Activated naive CD4-positive, alpha-beta T cell treated with anti-CD3 and anti-CD28 coated beads, Interleukin-2, amount 50 U/mL, for 24 hours (primary cell): ENCODE measurements around the gene SDCBP2.

ENCODE experiments used
- H3K27ac Mint-ChIP-seq: one replicate; pipeline ENCODE4 v1.8.0; 2021; ENCODE audit warnings: mild to moderate bottlenecking, mixed read lengths
- H3K27me3 Mint-ChIP-seq: one replicate; pipeline ENCODE4 v1.8.0; 2021; ENCODE audit warnings: mixed read lengths
- H3K36me3 Mint-ChIP-seq: one replicate; pipeline ENCODE4 v1.8.0; 2021; ENCODE audit warnings: mixed read lengths
- H3K4me1 Mint-ChIP-seq: one replicate; pipeline ENCODE4 v1.8.0; 2021; ENCODE audit warnings: mixed read lengths
- H3K4me3 Mint-ChIP-seq: one replicate; pipeline ENCODE4 v1.8.0; 2021; ENCODE audit warnings: mild to moderate bottlenecking, mixed read lengths
- H3K9me3 Mint-ChIP-seq: one replicate; pipeline ENCODE4 v1.8.0; 2021; ENCODE audit warnings: mixed read lengths

Gene SDCBP2

DNA sequence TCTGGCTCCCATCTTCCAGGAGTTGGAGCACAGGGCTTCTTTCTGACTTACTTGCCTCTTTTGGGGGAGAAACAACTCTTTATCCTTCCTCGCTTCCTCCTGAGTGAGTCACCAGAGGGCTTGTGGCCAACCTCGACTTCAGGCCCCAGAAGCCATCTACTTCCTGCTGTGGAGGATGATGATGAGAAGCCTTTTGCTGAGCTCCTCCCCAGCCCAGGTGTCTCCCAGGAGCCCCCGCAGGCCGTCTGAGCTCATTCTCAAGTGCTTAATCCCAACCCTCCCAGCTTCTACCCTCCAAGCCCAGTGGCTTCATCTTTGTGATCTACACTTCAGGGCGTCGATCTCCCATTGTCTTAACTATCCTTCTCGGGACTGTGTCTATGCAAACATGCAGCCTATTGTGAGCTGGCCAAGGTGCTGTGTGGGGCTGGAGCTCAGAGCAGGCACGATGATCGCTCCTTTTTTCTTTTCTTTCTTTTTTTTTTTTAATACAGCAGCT is 27.9 kb downstream of the SDCBP2 start:
- Mint-ChIP-seq H3K4me3 (peak overlapping the region; percentile 59), H3K4me1 (peaks cover 37% of the 10 kb centered on the region), H3K9me3 (no peaks in the 10 kb centered on the region), H3K27me3 (no peaks in the 10 kb centered on the region), H3K27ac (peak overlapping the region; percentile 96), H3K36me3 (peaks cover 5% of the 10 kb centered on the region)

DNA sequence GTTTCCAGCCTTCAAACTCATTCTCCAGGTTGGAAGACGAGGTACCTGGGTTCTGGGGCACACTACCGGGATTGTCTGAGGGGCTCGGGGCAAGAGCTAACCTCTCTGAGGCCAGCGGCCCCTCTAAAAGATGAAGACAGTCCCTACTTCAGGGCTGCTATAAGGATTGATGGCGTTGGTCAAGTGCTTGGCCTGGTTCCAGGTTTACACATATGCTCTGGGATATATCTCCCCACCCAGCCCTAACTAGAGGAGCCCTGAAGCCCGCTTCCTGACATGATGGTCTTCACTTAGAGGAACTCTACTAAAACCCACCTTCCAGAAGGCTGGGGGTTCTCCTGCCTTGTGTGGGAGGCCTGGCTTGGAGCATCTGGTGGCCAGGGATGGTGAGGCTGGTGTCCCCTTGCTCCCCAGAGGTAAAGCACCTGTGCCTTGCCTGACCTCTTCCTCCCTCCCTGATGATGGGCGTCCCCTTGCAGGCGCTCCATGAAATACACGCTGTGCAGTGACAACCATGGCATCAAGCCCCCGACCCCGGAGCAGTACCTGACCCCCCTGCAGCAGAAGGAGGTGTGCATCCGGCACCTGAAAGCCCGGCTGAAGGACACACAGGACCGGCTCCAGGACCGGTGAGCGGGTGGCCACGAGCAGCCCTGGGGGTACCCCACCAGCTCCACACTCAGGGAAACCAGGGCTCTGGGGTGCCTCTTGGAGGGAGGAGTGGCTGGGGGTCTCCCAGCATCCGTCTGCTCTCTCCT is 28.7 kb downstream of the SDCBP2 start:
- H3K9me3 Mint-ChIP-seq = no peaks in the 10 kb centered on the region
- no peak overlapping the region for H3K27ac Mint-ChIP-seq
- peaks cover 37% of the 10 kb centered on the region for H3K4me1 Mint-ChIP-seq
- peaks cover 3% of the 10 kb centered on the region for H3K36me3 Mint-ChIP-seq
- H3K4me3 Mint-ChIP-seq = peak overlapping the region; percentile 59
- no peaks in the 10 kb centered on the region for H3K27me3 Mint-ChIP-seq

DNA sequence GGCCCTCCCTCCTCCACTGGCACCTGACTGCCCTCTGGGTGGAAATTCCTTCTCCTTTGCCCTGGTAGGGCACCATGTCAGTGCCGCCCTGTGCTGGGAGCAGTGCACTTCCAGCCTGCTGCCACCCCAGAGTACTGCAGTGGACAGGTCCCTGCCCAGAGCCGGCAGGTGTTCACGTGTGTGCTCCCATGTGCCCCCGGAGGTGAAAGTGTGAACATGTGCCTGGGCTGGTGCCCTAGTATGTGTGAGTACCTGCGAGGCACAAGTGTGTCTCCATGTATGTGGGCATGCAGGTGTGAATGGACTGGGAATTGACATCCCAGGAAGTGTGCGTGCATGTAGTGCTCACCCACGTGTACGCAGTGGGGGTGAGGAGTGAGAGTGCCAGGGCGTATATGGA is 29.4 kb downstream of the SDCBP2 start:
- Mint-ChIP-seq H3K9me3 (no peaks in the 10 kb centered on the region), H3K4me3 (no peak overlapping the region), H3K27me3 (no peaks in the 10 kb centered on the region), H3K27ac (peak overlapping the region; percentile 89), H3K36me3 (peaks cover 3% of the 10 kb centered on the region), H3K4me1 (peaks cover 37% of the 10 kb centered on the region)

DNA sequence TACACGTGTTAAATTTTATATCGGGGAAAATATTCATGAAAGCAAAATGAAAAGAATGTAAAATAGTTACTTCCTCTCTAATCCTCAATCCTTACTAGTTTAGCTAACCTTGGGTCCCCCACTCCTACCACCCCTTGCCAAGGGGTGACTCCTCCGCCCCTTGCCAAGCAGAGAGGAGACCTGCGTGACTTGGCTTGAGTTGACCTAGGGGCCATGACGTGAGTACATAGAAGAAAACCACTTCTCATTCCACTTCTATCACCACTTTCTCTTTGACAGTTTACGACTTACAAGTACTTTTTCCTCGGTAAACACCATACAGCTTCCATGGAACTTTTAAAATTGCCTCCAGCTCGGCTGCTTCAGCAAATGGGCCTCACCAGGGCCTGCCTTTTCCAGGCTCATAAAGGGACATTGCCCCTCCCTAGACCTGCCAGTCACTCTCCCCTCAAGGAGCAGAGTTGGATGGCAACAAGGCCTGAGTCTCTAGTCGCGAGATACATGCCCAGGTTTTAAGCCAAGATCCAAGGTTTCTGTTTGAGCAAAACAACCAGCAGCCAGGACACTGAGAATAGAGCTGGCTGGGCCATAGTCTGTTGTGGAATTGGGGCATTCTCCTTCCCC is 29.9 kb downstream of the SDCBP2 start:
- H3K27ac Mint-ChIP-seq = no peak overlapping the region
- no peak overlapping the region for H3K4me3 Mint-ChIP-seq

DNA sequence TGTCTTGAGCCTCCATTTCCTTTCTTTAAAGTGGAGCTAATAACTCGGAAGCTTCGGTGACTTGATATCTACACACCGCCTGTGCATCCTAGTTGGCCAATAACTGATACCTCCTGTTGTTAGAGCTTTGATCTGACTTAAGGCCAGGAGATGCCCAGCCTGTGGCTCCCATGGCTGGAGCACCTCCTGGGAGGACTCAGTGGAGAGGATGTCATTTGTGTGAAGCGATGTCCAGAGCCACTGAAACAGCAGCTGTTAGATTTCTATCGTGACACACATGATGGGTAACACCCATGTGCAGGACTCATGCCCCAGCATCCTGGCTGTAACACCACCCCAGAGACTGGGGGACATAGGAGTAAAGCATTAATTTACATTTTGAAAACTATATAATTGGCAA is 30.8 kb downstream of the SDCBP2 start:
- Mint-ChIP-seq H3K27me3 (no peaks in the 10 kb centered on the region), H3K27ac (no peak overlapping the region), H3K4me1 (peaks cover 46% of the 10 kb centered on the region), H3K4me3 (no peak overlapping the region), H3K36me3 (peaks cover 2% of the 10 kb centered on the region), H3K9me3 (no peaks in the 10 kb centered on the region)

More for the DNA sequence above, 29.9 kb downstream of the SDCBP2 start:
- Mint-ChIP-seq H3K9me3 (no peaks in the 10 kb centered on the region), H3K4me1 (peaks cover 37% of the 10 kb centered on the region), H3K27me3 (no peaks in the 10 kb centered on the region), H3K36me3 (peaks cover 2% of the 10 kb centered on the region)

DNA sequence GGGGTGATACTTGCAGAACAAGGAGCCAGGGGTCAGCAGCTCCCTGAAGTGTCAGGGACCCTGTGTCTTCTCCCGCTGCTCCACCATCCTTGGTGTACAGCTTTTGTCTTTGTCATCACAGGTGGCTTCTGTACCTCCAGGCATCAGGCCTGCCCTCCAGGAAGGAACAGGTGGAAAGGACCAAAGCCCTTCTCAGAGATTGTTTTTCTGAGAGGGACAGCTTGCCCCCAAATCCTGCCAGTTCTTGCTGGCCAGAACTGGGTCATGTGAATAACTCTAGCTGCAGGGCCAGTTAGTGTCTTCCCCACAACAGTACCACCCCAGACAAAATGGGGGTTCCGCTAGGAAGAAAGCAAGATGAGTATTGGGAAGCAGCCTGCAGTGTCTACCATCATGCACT is 31.5 kb downstream of the SDCBP2 start:
- H3K27me3 Mint-ChIP-seq = no peaks in the 10 kb centered on the region
- no peaks in the 10 kb centered on the region for H3K9me3 Mint-ChIP-seq
- H3K36me3 Mint-ChIP-seq = peaks cover 5% of the 10 kb centered on the region
- no peak overlapping the region for H3K4me3 Mint-ChIP-seq
- H3K27ac Mint-ChIP-seq = no peak overlapping the region
- peaks cover 53% of the 10 kb centered on the region for H3K4me1 Mint-ChIP-seq

DNA sequence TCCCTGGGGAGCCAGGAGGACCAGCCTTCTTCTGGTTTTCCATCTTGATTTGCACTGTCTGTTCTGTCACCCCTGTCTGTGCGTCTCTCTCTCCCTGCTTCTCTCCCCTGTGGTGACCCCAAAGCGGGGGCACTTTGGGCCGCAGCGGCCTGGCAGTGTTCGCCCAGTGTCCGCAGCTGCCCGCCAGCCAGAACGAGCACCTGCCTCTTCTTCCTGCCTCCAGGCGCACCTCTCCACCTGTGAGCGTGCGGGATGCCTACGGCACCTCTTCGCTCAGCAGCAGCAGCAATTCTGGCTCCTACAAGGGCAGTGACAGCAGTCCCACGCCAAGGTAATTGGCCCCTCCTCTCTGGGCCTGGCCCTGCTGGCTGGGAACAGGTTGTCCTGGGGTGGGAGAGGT is 32.0 kb downstream of the SDCBP2 start:
- Mint-ChIP-seq H3K4me3 (no peak overlapping the region), H3K36me3 (peaks cover 5% of the 10 kb centered on the region), H3K27ac (no peak overlapping the region), H3K9me3 (no peaks in the 10 kb centered on the region), H3K4me1 (peaks cover 58% of the 10 kb centered on the region), H3K27me3 (no peaks in the 10 kb centered on the region)

DNA sequence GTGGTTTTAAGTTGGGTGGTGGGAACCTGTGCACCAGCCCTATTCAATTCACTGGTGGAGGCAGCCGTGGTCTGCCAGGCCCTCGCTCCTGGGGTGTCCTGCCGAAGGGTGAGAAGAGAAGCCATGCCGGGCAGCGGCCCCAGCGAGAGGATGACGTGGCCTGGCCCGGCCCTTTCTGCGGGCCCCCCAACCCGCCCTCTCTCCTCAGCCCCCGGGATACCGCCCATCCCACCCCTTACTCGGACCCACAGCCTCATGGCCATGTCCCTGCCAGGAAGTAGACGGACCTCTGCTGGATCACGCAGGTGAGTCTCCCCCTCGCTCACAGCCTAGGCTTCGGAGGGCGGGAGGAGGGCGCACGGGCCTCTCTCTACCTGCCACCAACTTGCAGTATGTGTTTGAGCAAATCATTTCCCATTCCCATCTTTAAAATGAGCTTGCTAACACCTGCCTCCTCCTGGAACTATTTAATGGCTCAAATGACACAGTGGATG is 32.8 kb downstream of the SDCBP2 start:
- Mint-ChIP-seq H3K36me3 (peaks cover 5% of the 10 kb centered on the region), H3K27me3 (no peaks in the 10 kb centered on the region), H3K27ac (no peak overlapping the region), H3K4me3 (no peak overlapping the region), H3K4me1 (peaks cover 63% of the 10 kb centered on the region), H3K9me3 (no peaks in the 10 kb centered on the region)

DNA sequence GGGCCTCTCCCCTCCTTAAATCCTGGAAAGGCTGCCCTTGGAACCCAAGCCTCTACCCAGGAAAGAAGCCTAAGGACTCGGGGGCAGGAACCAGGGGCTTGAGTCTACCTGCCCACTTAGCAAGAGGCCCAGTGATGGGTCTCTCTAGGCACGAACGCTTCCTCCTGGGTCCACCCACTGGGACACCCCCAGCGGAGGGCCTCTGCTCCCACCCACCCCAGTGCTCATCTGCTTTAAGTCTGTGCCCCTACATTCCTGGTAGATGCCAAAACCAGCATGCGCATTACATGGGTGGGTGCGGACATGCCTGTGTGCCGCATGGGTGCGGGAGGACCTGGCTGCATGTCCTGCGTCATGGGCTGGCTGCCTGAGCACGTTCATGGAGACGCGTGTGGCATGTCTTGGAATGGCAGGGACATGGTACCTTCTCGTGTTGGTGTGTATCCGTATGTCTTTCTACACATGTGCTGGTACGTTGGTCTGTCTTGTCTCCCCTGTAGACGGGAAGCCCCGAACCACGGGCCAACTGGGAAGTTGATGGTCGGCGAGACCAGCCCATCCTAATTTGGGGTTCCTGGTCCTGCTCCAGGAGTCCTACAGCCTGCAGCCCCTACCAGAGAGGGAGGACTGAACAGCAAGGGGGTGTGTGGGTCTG is 33.5 kb downstream of the SDCBP2 start:
- no peaks in the 10 kb centered on the region for H3K27me3 Mint-ChIP-seq
- no peaks in the 10 kb centered on the region for H3K9me3 Mint-ChIP-seq
- H3K27ac Mint-ChIP-seq = no peak overlapping the region
- peaks cover 63% of the 10 kb centered on the region for H3K4me1 Mint-ChIP-seq
- peaks cover 5% of the 10 kb centered on the region for H3K36me3 Mint-ChIP-seq
- H3K4me3 Mint-ChIP-seq = no peak overlapping the region

DNA sequence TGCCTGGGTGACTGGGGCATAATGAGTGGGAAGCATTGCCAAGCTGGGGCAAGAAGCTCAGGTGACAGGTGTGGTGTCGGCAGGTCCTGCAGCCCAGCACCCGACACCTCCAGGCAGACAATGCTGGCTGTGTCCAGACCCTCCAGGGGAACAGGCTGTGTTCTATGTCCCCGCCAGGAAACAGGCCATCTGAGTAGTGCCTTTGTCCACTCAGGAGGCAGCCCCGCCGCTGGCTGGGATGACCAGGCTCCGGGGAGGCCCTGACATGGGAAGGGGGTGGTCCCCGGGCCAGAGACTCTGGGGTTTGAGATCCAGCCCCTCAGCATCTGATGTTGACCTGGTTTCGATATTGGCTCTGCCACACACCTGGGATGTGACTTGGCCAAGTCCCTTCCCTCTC is 34.4 kb downstream of the SDCBP2 start:
- Mint-ChIP-seq H3K27ac (peak overlapping the region; percentile 55), H3K27me3 (no peaks in the 10 kb centered on the region), H3K36me3 (peaks cover 5% of the 10 kb centered on the region), H3K4me3 (no peak overlapping the region), H3K4me1 (peaks cover 59% of the 10 kb centered on the region), H3K9me3 (no peaks in the 10 kb centered on the region)

DNA sequence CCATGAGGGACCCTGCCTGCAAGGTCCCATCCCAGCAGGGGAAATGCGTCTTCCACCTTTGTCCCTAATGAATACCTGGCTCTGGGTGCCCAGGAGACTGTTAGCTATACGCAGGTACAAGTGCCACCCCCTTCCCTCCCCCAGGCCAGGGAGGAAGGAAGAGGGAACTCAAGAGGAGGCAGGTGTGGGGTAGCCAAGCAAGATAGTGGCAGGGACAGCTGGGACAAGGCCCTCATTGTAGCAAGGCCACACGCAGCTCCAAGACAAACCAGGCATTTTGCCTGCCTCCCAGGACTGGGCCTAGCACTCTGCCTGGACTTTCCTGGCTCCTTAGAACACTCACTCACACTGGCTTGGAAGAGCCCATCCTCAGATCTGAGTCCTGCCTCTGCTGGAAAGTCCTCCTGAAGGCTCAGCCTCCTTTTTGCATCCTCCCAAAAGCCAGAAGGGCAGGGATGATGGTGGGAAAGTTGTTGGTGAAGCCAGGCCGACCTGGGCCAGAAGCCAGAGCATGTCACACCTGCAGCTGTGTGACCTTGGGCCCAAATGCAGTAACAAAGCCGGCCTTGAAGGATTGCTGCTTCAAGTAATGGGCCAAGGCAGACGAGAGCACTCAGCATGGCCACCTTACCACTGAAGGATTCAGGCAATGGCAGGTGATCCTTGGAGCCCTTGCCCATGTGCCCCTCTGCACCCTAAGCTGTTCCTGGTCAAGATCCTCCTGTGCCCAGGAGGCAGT is 35.1 kb downstream of the SDCBP2 start:
- Mint-ChIP-seq H3K27ac (peak overlapping the region; percentile 35), H3K9me3 (no peaks in the 10 kb centered on the region), H3K27me3 (no peaks in the 10 kb centered on the region), H3K36me3 (peaks cover 5% of the 10 kb centered on the region), H3K4me3 (no peak overlapping the region), H3K4me1 (peaks cover 52% of the 10 kb centered on the region)

DNA sequence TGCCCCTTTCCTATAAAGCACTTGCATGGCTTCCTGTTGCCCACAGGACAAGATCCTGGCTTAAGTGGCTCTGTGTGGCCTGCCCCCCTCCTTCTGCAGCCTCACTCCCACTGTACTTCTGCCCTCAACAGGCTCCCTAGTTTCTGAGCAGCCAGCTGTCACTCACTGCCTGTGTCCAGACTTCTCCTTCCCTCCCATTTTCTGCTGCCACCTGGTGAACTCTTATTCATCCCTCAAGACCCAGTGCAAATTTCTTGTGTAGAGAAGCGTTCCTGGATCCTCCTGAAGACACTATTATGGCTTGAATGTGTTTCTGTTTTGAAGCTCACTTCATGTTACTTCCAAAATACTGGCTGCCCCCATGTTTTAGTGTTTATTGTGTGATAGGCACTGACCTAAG is 36.3 kb downstream of the SDCBP2 start:
- H3K9me3 Mint-ChIP-seq = no peaks in the 10 kb centered on the region
- peaks cover 3% of the 10 kb centered on the region for H3K36me3 Mint-ChIP-seq
- H3K4me1 Mint-ChIP-seq = peaks cover 54% of the 10 kb centered on the region
- no peaks in the 10 kb centered on the region for H3K27me3 Mint-ChIP-seq
- H3K27ac Mint-ChIP-seq = peak overlapping the region; percentile 84
- no peak overlapping the region for H3K4me3 Mint-ChIP-seq

DNA sequence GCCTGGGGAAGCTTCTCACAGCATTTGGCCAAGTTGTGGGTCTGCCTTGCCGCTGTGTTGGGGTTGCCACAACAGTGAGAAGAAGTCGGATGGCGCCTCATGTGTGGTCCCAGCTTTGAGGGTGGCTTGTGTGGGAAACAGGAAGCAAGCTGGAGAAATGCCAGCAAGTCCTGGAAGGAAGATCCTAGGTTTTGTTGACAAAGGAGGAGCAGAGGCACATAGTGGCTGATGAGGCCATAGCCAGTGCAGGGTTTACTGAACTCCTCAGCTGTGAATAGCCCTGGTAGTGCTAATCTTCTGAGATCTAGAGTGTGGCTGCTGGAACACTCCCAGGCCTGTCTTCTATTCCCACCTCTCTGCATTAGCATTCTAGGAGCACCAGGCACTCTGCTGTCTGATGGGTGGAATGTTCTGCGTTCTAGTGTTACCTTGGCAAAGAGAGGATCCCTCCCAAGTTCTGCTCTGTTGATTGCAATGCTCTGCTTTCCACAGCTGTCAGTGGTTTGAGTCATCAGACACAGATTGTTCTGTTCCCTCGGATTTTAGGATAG is 37.7 kb downstream of the SDCBP2 start:
- Mint-ChIP-seq H3K4me3 (no peak overlapping the region), H3K4me1 (peaks cover 61% of the 10 kb centered on the region), H3K9me3 (no peaks in the 10 kb centered on the region), H3K27me3 (no peaks in the 10 kb centered on the region), H3K27ac (no peak overlapping the region), H3K36me3 (peaks cover 3% of the 10 kb centered on the region)

DNA sequence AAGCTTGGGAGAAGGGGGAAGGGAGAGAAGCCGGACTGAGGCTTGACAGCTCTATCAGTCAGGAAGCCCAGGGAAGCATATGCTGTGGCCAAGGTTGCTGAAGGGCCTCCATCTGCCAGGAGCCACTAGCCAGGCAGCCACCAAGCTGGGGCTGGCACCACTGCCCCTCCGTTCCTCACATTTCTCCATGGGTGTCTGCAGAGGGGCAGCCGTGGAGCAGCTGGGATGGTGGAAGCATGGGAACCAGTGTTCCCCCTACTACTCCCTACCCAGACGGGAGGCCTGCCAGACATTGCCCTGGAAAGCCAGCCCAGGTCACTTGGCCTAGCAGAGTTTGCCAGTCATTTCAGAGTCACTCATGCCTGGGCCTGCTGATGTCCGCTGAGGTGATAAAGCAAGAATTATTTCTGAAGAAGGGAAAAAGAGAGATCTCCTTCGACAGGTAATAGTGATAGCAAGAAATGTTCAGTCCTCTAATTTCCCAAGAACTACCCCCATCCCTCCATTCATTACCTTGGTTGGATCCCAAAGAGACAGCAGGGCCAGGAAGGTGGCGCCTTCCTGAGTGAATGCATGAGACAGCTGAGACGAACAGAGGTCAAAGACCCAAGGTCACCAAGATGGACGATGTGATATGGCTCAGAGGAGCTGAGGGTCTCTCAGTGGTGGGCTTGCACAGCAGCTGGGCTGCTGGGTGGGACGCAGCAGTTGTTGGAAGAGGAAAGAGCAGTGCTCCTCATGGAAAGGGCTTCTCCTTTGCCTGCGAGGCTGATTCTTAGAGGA is 41.0 kb downstream of the SDCBP2 start:
- H3K4me3 Mint-ChIP-seq = no peak overlapping the region
- H3K27ac Mint-ChIP-seq = no peak overlapping the region
- H3K27me3 Mint-ChIP-seq = no peaks in the 10 kb centered on the region
- no peaks in the 10 kb centered on the region for H3K9me3 Mint-ChIP-seq
- peaks cover 5% of the 10 kb centered on the region for H3K36me3 Mint-ChIP-seq
- H3K4me1 Mint-ChIP-seq = peaks cover 82% of the 10 kb centered on the region
